GM23248 (cell line): ENCODE measurements around the gene COX7B.
"Not testable (repeated sequence)": the region's sequence is repeated elsewhere in the genome, so short reads cannot be mapped to it uniquely, and the experiment has no call there.

Source experiments
- EZH2 ChIP-seq: fragments of 200-600 bp; sonication (generic); IDR thresholded peaks from 2 replicates; pipeline ENCODE4 v1.6.1; 2018; ENCODE audit warnings: antibody characterized with exemption, mild to moderate bottlenecking; ENCODE audit not compliant: insufficient read depth, poor library complexity, severe bottlenecking
- EZH2phosphoT487 ChIP-seq: fragments of 200-600 bp; sonication (generic); IDR thresholded peaks from 2 replicates; pipeline ENCODE4 v1.6.1; 2018; ENCODE audit warnings: antibody characterized with exemption, moderate library complexity, mild to moderate bottlenecking, low read depth; ENCODE audit not compliant: insufficient read depth

DNA sequence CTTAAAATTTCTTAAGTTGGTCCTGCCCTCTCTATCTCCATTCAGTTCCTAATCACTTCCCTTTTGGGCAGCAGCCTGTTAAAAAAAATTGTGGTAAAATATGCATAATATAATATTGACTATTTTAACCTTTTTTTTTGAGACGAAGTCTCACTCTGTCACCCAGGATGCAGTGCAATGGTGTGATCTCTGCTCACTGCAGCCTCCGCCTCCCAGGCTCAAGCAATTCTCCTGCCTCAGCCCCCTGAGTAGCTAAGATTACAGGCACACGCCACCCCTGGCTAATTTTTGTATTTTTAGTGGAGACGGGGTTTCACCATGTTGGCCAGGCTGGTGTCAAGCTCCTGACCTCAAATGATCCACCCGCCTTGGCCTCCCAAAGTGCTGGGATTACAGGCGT lies 20.1 kb downstream of the COX7B start:
- TF ChIP-seq EZH2, EZH2phosphoT487: not testable (repeated sequence)
